ENCODE data around the gene MGAT2. TPM values are rescaled to one million over a fixed set of nuclear protein-coding genes. Genes with fewer than 3 reads are reported as not detected.

The MGAT2 gene
- total RNA-seq, 1 donor from 2014 or later: 45.0 TPM

DNA sequence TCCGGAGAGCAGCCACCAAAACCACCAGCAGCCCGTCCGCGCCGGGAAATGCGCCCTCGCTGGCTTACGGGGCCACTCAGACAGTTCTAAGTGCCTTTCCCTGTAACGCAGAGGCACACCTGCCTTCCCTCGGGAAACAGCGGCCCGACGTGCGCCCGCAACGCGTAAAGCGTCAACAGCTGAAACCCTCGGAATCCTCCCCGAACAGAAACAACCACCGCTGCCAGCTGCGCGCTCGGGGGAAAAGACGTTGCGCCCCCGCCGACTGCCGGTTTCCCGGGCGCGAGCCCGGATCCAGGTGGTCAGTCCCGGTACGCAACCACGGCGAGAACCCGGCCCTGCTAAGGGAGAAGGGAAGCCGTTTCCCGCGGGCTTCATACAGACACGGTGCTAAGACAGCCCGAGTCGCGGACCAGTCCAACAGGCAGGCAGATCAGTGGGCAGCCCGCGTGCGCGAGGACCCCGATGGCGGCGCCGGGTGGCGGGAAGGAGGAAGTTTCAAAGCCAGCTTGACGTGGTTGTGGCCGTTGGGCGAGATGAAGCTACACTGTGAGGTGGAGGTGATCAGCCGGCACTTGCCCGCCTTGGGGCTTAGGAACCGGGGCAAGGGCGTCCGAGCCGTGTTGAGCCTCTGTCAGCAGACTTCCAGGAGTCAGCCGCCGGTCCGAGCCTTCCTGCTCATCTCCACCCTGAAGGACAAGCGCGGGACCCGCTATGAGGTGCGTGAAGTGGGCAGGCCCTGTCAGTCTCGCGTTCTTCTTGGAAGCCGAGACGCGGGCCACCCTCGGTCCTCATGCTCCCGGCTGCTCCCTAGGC, 21.9 kb upstream of the MGAT2 start, which contains the start of gene LRR1:
Gene LRR1 (plus strand): TSS at position 456 of the 816 bp plus-strand sequence. CDS start 81 bp downstream, at position 537.
- TF ChIP-seq, protein P1, sequence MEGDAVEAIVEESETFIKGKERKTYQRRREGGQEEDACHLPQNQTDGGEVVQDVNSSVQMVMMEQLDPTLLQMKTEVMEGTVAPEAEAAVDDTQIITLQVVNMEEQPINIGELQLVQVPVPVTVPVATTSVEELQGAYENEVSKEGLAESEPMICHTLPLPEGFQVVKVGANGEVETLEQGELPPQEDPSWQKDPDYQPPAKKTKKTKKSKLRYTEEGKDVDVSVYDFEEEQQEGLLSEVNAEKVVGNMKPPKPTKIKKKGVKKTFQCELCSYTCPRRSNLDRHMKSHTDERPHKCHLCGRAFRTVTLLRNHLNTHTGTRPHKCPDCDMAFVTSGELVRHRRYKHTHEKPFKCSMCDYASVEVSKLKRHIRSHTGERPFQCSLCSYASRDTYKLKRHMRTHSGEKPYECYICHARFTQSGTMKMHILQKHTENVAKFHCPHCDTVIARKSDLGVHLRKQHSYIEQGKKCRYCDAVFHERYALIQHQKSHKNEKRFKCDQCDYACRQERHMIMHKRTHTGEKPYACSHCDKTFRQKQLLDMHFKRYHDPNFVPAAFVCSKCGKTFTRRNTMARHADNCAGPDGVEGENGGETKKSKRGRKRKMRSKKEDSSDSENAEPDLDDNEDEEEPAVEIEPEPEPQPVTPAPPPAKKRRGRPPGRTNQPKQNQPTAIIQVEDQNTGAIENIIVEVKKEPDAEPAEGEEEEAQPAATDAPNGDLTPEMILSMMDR (IDR thresholded peaks at IDR 0.05; ENCODE audit: insufficient read depth, low read length, severe bottlenecking): no peak
- FAIRE-seq: no peak
- no peaks in the 10 kb centered on the region for H3K27me3 ChIP-seq (ENCODE audit: control insufficient read depth, insufficient read depth, low read length)
- no peaks in the 10 kb centered on the region for H3K36me3 ChIP-seq (ENCODE audit: control insufficient read depth, insufficient read depth, low read length)
- H3K4me3 ChIP-seq (ENCODE audit: low read depth, low read length): peak within 1 kb of the TSS; percentile 70
- DNase-seq (ENCODE audit: low read depth): peak; percentile 71

DNA sequence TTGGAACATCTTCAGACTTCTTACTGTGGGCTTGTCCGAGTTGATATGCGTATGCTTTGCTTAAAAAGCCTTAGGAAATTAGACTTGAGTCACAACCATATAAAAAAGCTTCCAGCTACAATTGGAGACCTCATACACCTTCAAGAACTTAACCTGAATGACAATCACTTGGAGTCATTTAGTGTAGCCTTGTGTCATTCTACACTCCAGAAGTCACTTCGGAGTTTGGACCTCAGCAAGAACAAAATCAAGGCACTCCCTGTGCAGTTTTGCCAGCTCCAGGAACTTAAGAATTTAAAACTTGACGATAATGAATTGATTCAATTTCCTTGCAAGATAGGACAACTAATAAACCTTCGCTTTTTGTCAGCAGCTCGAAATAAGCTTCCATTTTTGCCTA, 13.0 kb upstream of the MGAT2 start:
- no peak for DNase-seq (ENCODE audit: low read depth)
- H3K27me3 ChIP-seq (ENCODE audit: control insufficient read depth, insufficient read depth, low read length): no peaks in the 10 kb centered on the region
- TF ChIP-seq, protein P1 (IDR thresholded peaks at IDR 0.05; ENCODE audit: insufficient read depth, low read length, severe bottlenecking): no peak
- no peaks in the 10 kb centered on the region for H3K36me3 ChIP-seq (ENCODE audit: control insufficient read depth, insufficient read depth, low read length)
- no peak for FAIRE-seq
- H3K4me3 ChIP-seq (ENCODE audit: low read depth, low read length): no peak overlapping the region

DNA sequence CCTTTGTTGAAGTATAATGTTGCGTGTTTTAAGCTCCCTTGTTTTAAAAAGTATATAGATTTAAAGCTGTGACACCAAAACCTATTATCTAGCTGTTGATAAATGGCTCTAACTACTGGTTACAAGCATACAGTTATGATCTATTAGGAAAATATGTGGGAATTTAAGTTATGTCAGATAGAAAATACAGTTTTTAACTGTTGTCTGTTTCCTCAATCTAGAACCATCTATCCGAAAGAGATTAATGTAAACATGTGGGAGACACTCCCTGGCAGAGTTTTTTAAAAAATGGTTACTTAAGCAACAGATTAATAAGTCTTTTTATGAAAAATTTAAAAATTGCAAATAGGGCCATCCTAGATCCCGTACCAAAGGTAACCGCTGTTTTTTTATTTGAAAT, 8.3 kb upstream of the MGAT2 start:
- Histone ChIP-seq H3K36me3 (ENCODE audit: control insufficient read depth, insufficient read depth, low read length) (no peaks in the 10 kb centered on the region), H3K27me3 (ENCODE audit: control insufficient read depth, insufficient read depth, low read length) (no peaks in the 10 kb centered on the region), H3K4me3 (ENCODE audit: low read depth, low read length) (no peak overlapping the region)
- FAIRE-seq (no peak), DNase-seq (ENCODE audit: low read depth) (no peak)
- TF ChIP-seq, protein P1 (IDR thresholded peaks at IDR 0.05; ENCODE audit: insufficient read depth, low read length, severe bottlenecking): no peak

DNA sequence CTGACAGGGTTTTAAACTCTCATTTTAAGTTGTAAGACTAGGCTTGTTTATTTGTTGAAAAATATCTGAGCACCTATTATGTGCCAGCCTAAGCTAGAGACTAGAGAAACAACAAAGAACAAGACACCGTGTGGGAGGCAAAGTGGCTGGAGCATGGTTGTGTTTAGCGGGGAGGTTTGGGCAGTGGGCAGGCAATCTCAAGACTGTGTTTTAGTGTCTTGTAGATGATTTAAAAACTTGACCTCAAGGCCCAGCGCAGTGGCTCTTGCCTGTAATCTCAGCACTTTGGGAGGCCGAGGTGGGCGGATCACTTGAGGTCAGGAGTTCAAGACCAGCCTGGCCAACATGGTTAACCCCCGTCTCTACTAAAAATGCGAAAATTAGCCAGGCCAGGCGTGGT, 7.9 kb upstream of the MGAT2 start:
- no peaks in the 10 kb centered on the region for H3K36me3 ChIP-seq (ENCODE audit: control insufficient read depth, insufficient read depth, low read length)
- DNase-seq (ENCODE audit: low read depth) (no peak), FAIRE-seq (no peak)
- no peaks in the 10 kb centered on the region for H3K27me3 ChIP-seq (ENCODE audit: control insufficient read depth, insufficient read depth, low read length)
- TF ChIP-seq, protein P1 (IDR thresholded peaks at IDR 0.05; ENCODE audit: insufficient read depth, low read length, severe bottlenecking): no peak
- H3K4me3 ChIP-seq (ENCODE audit: low read depth, low read length): no peak overlapping the region

DNA sequence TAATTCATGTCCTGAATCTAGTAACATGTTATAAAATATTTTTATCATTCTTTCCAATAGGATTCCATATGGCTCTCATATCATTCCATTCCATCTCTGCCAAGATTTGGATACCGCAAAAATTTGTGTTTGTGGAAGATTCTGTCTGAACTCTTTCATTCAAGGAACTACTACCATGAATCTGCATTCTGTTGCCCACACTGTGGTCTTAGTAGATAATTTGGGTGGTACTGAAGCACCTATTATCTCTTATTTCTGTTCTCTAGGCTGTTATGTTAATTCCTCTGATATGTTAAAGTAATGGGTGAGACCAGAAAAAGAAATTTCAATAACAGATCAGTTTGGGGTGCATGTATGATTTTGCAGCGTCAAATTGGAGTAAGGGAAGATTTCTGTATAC, 6.4 kb upstream of the MGAT2 start:
- FAIRE-seq (no peak), DNase-seq (ENCODE audit: low read depth) (no peak)
- no peaks in the 10 kb centered on the region for H3K27me3 ChIP-seq (ENCODE audit: control insufficient read depth, insufficient read depth, low read length)
- H3K36me3 ChIP-seq (ENCODE audit: control insufficient read depth, insufficient read depth, low read length): no peaks in the 10 kb centered on the region
- TF ChIP-seq, protein P1 (IDR thresholded peaks at IDR 0.05; ENCODE audit: insufficient read depth, low read length, severe bottlenecking): no peak
- no peak overlapping the region for H3K4me3 ChIP-seq (ENCODE audit: low read depth, low read length)

All from bronchial epithelial cell (primary cell).